Activated naive CD4-positive, alpha-beta T cell (primary cell): Measurements from ENCODE around the gene CEACAM4.
"Not testable (repeated sequence)": the region's sequence is repeated elsewhere in the genome, so short reads cannot be mapped to it uniquely, and the experiment has no call there.

Experiments used
- DNase-seq, 4 experiments: peaks; one replicate each; lab custom pipeline; 2025; lab: John Stamatoyannopoulos, UW

The CEACAM4 gene

DNA sequence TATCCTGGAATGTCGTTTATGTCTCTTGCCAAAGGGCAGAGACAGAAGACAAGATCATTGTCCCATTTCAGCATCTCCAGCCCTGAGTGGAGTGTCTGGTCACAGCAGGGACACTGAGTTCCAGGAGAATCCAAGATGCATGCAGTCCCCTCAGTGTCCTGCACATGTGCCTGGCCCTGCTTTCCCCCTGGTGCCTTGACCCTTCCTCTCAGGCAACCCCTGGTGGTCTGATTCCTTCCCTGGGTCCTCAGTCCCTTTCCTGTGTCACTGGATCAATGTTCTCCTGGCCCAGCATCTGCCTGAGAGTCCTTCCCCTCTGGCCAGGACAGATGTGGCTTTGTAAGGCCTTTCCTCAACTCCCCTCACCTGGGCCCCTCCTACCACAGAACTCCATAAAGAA is 41.9 kb downstream of the CEACAM4 start:
- no peak for DNase-seq

DNA sequence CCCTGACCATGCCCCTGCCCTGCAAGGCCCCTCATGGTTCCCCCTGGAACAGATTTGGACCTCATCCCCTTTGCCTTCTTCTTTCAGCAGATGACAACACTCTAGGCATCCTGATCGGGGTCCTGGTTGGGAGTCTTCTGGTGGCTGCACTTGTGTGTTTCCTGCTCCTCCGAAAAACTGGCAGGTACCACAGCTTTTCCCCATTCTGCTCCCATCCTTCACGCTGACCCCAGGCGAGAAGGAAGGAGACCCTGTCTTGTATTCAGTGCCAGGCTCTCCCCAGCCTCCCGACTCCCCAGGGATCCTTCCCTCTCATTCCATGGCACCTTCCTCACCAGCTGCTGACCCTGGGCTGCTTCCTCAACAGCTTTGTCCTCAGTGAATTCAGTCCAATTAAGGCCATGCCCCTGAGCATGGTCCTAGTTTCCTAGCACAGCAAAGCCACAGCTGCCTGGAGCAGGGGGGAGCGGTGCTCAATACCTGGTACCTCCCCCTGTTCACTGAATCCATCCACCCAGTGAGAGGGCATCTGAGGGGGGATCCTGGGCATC is 42.5 kb downstream of the CEACAM4 start:
- no peak for DNase-seq

DNA sequence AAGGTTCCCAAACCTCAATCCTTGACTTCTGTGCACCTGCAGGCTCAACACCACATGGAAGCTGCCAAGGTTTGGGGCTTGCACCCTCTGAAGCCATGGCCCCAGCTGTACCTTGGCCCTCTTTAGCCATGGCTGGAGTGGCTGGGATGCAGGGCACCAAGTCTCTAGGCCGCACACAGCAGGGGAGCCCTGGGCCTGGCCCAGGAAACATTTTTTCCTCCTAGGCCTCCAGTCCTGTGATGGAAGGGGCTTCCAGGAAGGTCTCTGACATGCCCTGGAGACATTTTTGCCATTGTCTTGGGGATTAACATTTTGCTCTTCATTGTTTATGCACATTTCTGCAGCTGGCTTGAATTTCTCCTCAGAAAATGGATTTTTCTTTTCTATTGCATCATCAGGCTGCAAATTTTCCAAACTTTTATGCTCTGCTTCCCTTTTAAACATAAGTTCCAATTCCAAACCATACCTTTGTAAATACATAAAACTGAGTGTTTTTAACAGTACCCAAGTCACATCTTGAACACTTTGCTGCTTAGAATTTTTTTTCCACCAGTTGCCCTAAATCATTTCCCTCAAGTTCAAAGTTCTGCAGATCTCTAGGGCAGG is 44.2 kb downstream of the CEACAM4 start:
- not testable (repeated sequence) for DNase-seq

DNA sequence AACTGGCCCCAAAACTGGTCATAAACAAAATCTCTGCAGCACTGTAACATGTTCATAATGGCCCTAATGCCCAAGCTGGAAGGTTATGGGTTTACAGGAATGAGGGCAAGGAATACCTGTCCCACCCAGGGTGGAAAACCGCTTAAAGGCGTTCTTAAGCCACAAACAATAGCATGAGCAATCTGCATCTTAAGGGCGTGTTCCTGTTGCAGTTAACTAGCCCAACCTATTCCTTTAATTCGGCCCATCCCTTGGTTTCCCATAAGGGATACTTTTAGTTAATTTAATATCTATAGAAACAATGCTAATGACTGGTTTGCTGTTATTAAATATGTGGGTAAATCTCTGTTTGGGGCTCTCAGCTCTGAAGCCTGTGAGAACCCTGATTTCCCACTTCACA is 45.8 kb downstream of the CEACAM4 start:
- DNase-seq, result not testable (repeated sequence)

DNA sequence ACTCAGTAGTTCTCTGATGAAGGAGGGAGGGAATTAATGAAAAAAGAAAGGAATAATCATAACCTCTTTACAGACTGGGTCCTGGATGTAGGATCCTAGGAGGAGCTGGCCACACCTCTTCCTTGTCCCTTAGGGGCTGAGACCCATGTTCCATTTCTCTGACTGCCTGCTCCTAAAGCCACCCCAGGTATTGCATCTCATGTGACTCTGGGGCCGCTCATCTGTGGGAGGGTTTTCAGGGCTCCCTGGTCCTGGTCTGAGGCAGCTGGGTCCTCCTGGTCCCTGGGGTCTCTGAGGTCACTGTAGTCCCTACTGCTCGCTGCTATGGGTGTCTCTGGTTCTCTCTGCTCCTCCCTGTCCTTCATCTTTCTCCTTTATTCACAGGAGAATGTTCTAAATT is 48.0 kb downstream of the CEACAM4 start:
- DNase-seq, result no peak

DNA sequence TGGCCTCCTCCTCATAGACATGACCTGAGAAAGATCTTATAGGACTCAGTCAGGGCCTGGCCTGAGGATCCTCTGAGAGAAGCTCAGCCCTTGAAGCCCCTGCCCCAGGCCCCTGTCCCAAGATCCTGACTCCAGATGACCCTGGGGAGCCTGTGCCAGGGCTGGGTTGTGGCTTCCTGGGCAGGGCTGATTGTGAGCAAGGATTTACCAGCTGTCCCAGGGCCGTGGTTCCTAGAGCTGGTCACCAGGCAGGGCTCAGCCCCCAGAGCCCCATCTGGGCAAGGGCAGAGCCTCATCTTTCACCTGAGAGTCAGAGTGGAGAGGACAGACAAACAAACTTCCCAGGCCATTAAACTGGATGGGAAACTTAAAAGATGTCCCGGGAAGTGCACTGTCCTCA is 49.0 kb downstream of the CEACAM4 start:
- DNase-seq, result no peak

DNA sequence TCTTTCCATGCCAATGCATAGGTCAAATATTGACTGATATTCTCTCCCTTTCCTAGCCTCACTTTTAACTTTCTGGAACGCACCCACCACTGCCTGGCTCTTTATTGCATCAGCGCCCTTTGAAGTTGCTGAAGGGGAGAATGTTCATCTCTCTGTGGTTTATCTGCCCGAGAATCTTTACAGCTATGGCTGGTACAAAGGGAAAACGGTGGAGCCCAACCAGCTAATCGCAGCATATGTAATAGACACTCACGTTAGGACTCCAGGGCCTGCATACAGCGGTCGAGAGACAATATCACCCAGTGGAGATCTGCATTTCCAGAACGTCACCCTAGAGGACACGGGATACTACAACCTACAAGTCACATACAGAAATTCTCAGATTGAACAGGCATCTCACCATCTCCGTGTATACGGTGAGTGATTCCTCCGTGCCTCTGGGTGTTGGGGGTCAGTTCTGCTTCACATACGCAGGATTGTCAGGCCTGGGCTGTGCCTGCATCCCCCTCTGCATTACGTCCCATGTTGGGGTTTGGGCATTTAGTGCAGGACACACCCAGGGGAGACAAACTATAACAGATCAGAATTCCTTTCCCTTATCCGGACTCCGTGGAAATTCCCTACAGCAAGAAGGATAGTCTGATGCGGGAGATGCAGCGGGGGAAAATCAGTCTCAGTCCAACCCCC is 49.6 kb downstream of the CEACAM4 start:
- no peak for DNase-seq

DNA sequence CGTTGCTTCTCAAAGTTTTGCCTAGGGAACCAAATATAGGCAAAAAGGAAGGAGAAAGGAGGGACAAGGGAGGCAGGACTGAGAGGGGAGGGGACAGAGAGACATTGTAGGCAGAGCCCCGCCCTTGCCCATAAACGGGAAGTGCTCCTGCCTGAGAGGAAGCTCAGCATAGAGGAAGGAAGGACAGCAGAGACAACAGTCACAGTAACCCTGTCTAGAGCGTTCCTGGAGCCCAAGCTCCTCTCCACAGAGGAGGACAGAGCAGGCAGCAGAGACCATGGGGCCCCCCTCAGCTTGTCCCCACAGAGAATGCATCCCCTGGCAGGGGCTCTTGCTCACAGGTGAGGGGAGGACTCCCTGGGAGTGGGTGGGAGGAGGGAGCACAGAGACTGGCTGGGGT is 50.9 kb downstream of the CEACAM4 start, which contains the start of gene CEACAM21:
CEACAM21 (plus strand) TSS at position 169 of the 400 bp plus-strand sequence; CDS start at position 278, 109 bp downstream.
- peak in 2 of 4 experiments; percentile 20 to 41 for DNase-seq

DNA sequence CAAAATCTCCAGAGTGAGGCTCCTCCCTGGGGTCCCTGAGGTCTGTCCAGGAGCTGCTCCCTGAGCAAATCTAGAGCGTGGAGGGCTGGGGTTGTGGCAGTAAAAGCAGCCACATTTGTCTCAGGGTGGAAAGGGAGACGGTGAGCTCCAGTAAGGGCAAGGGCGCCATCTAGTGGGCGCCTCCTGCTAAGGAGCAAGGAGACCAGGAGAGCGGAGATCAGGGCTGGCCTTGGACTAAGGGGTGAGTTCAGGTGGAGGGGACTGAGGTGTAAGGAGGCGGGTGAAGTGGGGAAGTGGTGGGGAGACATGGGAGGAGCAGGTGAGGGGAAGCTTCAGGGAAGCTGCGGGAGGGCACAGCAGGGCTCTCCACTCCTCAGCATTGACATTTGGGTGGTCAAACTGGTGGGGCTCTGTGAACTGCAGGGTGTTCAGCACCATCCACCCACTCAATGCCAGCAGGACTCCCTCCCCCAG is 56.2 kb downstream of the CEACAM4 start:
- DNase-seq, result peak; percentile 59 to 82 (median 78)

DNA sequence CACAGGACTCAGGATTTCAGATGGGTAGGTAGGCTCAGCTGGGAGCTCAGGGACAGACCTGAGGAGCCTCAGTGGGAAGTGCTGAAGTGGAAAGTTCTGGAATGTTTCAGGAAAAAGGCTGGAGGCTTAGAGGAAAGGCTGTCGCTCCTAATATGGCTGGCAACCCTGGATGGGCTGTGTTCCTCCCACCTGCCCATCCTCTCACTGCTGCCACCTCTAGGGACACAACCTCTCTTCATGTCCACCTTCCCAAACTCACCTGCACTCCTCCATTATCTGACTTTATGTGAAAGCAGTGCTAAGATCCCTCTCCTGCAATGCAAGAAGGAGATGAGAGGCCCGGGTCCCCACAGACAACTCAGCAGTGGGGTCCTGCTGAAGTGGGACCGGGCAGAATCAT is 56.7 kb downstream of the CEACAM4 start:
- DNase-seq, result no peak

DNA sequence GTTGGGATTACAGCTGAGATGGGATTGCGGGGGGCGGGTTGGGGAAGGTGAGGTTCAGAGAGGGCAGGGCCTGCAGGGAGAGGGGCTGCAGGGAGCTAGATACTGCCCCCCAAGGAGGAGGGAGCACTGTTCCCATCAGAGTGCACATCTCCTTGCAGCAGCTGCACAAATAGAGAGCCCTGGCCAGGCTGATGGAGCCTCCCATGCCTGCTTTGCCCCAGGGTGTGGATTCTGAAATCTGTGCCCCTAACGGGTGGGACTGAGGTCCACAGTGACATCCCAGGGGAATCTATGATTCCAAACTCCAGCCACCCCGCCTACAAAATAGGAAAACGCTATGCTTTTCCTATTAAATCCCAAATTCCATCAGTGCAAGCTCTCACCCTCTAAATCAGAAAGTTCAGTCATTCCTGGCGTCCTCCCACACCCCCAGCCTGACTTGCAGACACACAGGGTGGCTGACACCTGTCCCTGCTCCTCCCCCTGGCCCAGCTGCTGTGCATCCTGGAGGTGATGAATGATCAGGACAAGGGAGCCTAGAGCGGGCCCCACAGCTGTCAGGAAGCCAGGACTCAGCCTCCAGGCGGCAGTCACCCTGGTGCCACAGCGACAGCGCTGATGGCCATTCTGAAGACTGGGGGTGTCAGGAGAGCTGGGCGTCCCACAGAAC is 57.3 kb downstream of the CEACAM4 start:
- no peak for DNase-seq
